ENCODE data around the gene OFD1.
A peak's percentile ranks its signal among the peaks of the same experiment; 100 is the strongest.

The OFD1 gene

GRCh38 chrX:13791145-13791544 is 56.6 kb downstream of the OFD1 start:
- no peaks in the 10 kb centered on the region for H3K36me3 ChIP-seq (ENCODE audit: control insufficient read depth, insufficient read depth, low read length)
- H3K27me3 ChIP-seq (ENCODE audit: control insufficient read depth, insufficient read depth, low read length): no peaks in the 10 kb centered on the region
- no peaks in the 10 kb centered on the region; the same call in 1 of the 2 replicates for H3K4me1 ChIP-seq (ENCODE audit: control insufficient read depth, insufficient read depth, low read length)
- no peak overlapping the region for H3K4me3 ChIP-seq (ENCODE audit: low read length)
- H3K9me3 ChIP-seq (ENCODE audit: control insufficient read depth, insufficient read depth, low read length): no peaks in the 10 kb centered on the region
- H3K27ac ChIP-seq (ENCODE audit: low read length): no peak overlapping the region
- no CpG with 5 or more reads among the region's 2 CpGs for WGBS (ENCODE audit: insufficient coverage, insufficient read length)
- no peak for DNase-seq (ENCODE audit: low read depth, low spot score)

GRCh38 chrX:13791559-13791958 is 57.0 kb downstream of the OFD1 start:
- no peaks in the 10 kb centered on the region for H3K27me3 ChIP-seq (ENCODE audit: control insufficient read depth, insufficient read depth, low read length)
- no peak for DNase-seq (ENCODE audit: low read depth, low spot score)
- WGBS (ENCODE audit: insufficient coverage, insufficient read length): no CpG with 5 or more reads among the region's 2 CpGs
- no peaks in the 10 kb centered on the region; the same call in 1 of the 2 replicates for H3K4me1 ChIP-seq (ENCODE audit: control insufficient read depth, insufficient read depth, low read length)
- H3K4me3 ChIP-seq (ENCODE audit: low read length): no peak overlapping the region
- H3K36me3 ChIP-seq (ENCODE audit: control insufficient read depth, insufficient read depth, low read length): no peaks in the 10 kb centered on the region
- H3K9me3 ChIP-seq (ENCODE audit: control insufficient read depth, insufficient read depth, low read length): no peaks in the 10 kb centered on the region
- no peak overlapping the region for H3K27ac ChIP-seq (ENCODE audit: low read length)

GRCh38 chrX:13793897-13794296 is 59.3 kb downstream of the OFD1 start:
- no CpG with 5 or more reads among the region's 2 CpGs for WGBS (ENCODE audit: insufficient coverage, insufficient read length)
- Histone ChIP-seq H3K9me3 (ENCODE audit: control insufficient read depth, insufficient read depth, low read length) (no peaks in the 10 kb centered on the region), H3K27ac (ENCODE audit: low read length) (no peak overlapping the region), H3K36me3 (ENCODE audit: control insufficient read depth, insufficient read depth, low read length) (no peaks in the 10 kb centered on the region), H3K4me3 (ENCODE audit: low read length) (no peak overlapping the region), H3K4me1 (ENCODE audit: control insufficient read depth, insufficient read depth, low read length) (no peaks in the 10 kb centered on the region; the same call in 1 of the 2 replicates), H3K27me3 (ENCODE audit: control insufficient read depth, insufficient read depth, low read length) (no peaks in the 10 kb centered on the region)
- DNase-seq (ENCODE audit: low read depth, low spot score): no peak

- H3K9me3 ChIP-seq (ENCODE audit: control insufficient read depth, insufficient read depth, low read length): no peaks in the 10 kb centered on the region
Observed at GRCh38 chrX:13794417-13794816, 59.9 kb downstream of the OFD1 start.

GRCh38 chrX:13797512-13797911 is 63.0 kb downstream of the OFD1 start:
- WGBS (ENCODE audit: insufficient coverage, insufficient read length): no CpG with 5 or more reads among the region's 4 CpGs
- Histone ChIP-seq H3K36me3 (ENCODE audit: control insufficient read depth, insufficient read depth, low read length) (no peaks in the 10 kb centered on the region), H3K4me1 (ENCODE audit: control insufficient read depth, insufficient read depth, low read length) (no peaks in the 10 kb centered on the region), H3K4me3 (ENCODE audit: low read length) (no peak overlapping the region), H3K27me3 (ENCODE audit: control insufficient read depth, insufficient read depth, low read length) (no peaks in the 10 kb centered on the region), H3K9me3 (ENCODE audit: control insufficient read depth, insufficient read depth, low read length) (no peaks in the 10 kb centered on the region), H3K27ac (ENCODE audit: low read length) (no peak overlapping the region)
- DNase-seq (ENCODE audit: low read depth, low spot score): no peak

More at GRCh38 chrX:13794417-13794816, 59.9 kb downstream of the OFD1 start:
- Histone ChIP-seq H3K36me3 (ENCODE audit: control insufficient read depth, insufficient read depth, low read length) (no peaks in the 10 kb centered on the region), H3K27me3 (ENCODE audit: control insufficient read depth, insufficient read depth, low read length) (no peaks in the 10 kb centered on the region), H3K4me3 (ENCODE audit: low read length) (no peak overlapping the region), H3K4me1 (ENCODE audit: control insufficient read depth, insufficient read depth, low read length) (no peaks in the 10 kb centered on the region; the same call in 1 of the 2 replicates), H3K27ac (ENCODE audit: low read length) (no peak overlapping the region)
- no peak for DNase-seq (ENCODE audit: low read depth, low spot score)
- WGBS (ENCODE audit: insufficient coverage, insufficient read length): no CpG with 5 or more reads among the region's 10 CpGs

- no peak for DNase-seq (ENCODE audit: low read depth, low spot score)
- Histone ChIP-seq H3K4me3 (ENCODE audit: low read length) (no peak overlapping the region), H3K27ac (ENCODE audit: low read length) (no peak overlapping the region), H3K36me3 (ENCODE audit: control insufficient read depth, insufficient read depth, low read length) (no peaks in the 10 kb centered on the region), H3K4me1 (ENCODE audit: control insufficient read depth, insufficient read depth, low read length) (no peaks in the 10 kb centered on the region), H3K9me3 (ENCODE audit: control insufficient read depth, insufficient read depth, low read length) (no peaks in the 10 kb centered on the region), H3K27me3 (ENCODE audit: control insufficient read depth, insufficient read depth, low read length) (no peaks in the 10 kb centered on the region)
- WGBS (ENCODE audit: insufficient coverage, insufficient read length): no CpG with 5 or more reads among the region's 4 CpGs
Observed at GRCh38 chrX:13798184-13798583, 63.6 kb downstream of the OFD1 start.

- no peak overlapping the region for H3K27ac ChIP-seq (ENCODE audit: low read length)
- no peak overlapping the region for H3K4me3 ChIP-seq (ENCODE audit: low read length)
- H3K27me3 ChIP-seq (ENCODE audit: control insufficient read depth, insufficient read depth, low read length): no peaks in the 10 kb centered on the region
- WGBS (ENCODE audit: insufficient coverage, insufficient read length): no CpG with 5 or more reads among the region's 6 CpGs
- peak; percentile 7 for DNase-seq (ENCODE audit: low read depth, low spot score)
- peaks cover 2% of the 10 kb centered on the region; the same call in 1 of the 2 replicates for H3K4me1 ChIP-seq (ENCODE audit: control insufficient read depth, insufficient read depth, low read length)
- no peaks in the 10 kb centered on the region for H3K36me3 ChIP-seq (ENCODE audit: control insufficient read depth, insufficient read depth, low read length)
- no peaks in the 10 kb centered on the region for H3K9me3 ChIP-seq (ENCODE audit: control insufficient read depth, insufficient read depth, low read length)
Observed at GRCh38 chrX:13803116-13803515, 68.6 kb downstream of the OFD1 start.

- H3K27me3 ChIP-seq (ENCODE audit: control insufficient read depth, insufficient read depth, low read length): no peaks in the 10 kb centered on the region
- H3K4me3 ChIP-seq (ENCODE audit: low read length): no peak overlapping the region
- WGBS (ENCODE audit: insufficient coverage, insufficient read length): no CpG with 5 or more reads among the region's 2 CpGs
- no peak overlapping the region for H3K27ac ChIP-seq (ENCODE audit: low read length)
- no peaks in the 10 kb centered on the region for H3K36me3 ChIP-seq (ENCODE audit: control insufficient read depth, insufficient read depth, low read length)
- H3K4me1 ChIP-seq (ENCODE audit: control insufficient read depth, insufficient read depth, low read length): peaks cover 2% of the 10 kb centered on the region; the same call in 1 of the 2 replicates
- no peak for DNase-seq (ENCODE audit: low read depth, low spot score)
- no peaks in the 10 kb centered on the region for H3K9me3 ChIP-seq (ENCODE audit: control insufficient read depth, insufficient read depth, low read length)
Observed at GRCh38 chrX:13805241-13805640, 70.7 kb downstream of the OFD1 start.

GRCh38 chrX:13808293-13808692 is 73.7 kb downstream of the OFD1 start:
- H3K4me3 ChIP-seq (ENCODE audit: low read length): no peak overlapping the region
- no peak for DNase-seq (ENCODE audit: low read depth, low spot score)
- no peak overlapping the region for H3K27ac ChIP-seq (ENCODE audit: low read length)
- no peaks in the 10 kb centered on the region for H3K36me3 ChIP-seq (ENCODE audit: control insufficient read depth, insufficient read depth, low read length)
- no peaks in the 10 kb centered on the region for H3K27me3 ChIP-seq (ENCODE audit: control insufficient read depth, insufficient read depth, low read length)
- peaks cover 2% of the 10 kb centered on the region; the same call in 1 of the 2 replicates for H3K4me1 ChIP-seq (ENCODE audit: control insufficient read depth, insufficient read depth, low read length)
- no peaks in the 10 kb centered on the region for H3K9me3 ChIP-seq (ENCODE audit: control insufficient read depth, insufficient read depth, low read length)
- WGBS (ENCODE audit: insufficient coverage, insufficient read length): no CpG with 5 or more reads among the region's 4 CpGs

- Histone ChIP-seq H3K27ac (ENCODE audit: low read length) (no peak overlapping the region), H3K36me3 (ENCODE audit: control insufficient read depth, insufficient read depth, low read length) (no peaks in the 10 kb centered on the region), H3K4me1 (ENCODE audit: control insufficient read depth, insufficient read depth, low read length) (no peaks in the 10 kb centered on the region; the same call in 1 of the 2 replicates), H3K4me3 (ENCODE audit: low read length) (no peak overlapping the region), H3K9me3 (ENCODE audit: control insufficient read depth, insufficient read depth, low read length) (no peaks in the 10 kb centered on the region), H3K27me3 (ENCODE audit: control insufficient read depth, insufficient read depth, low read length) (no peaks in the 10 kb centered on the region)
- DNase-seq (ENCODE audit: low read depth, low spot score): no peak
Observed at GRCh38 chrX:13808865-13809264, 74.3 kb downstream of the OFD1 start.

- H3K27me3 ChIP-seq (ENCODE audit: control insufficient read depth, insufficient read depth, low read length): no peaks in the 10 kb centered on the region
- no peaks in the 10 kb centered on the region for H3K4me1 ChIP-seq (ENCODE audit: control insufficient read depth, insufficient read depth, low read length)
Observed at GRCh38 chrX:13815664-13816063, 81.1 kb downstream of the OFD1 start.

More at GRCh38 chrX:13815664-13816063, 81.1 kb downstream of the OFD1 start:
- H3K27ac ChIP-seq (ENCODE audit: low read length): no peak overlapping the region
- H3K9me3 ChIP-seq (ENCODE audit: control insufficient read depth, insufficient read depth, low read length): no peaks in the 10 kb centered on the region
- no peak overlapping the region for H3K4me3 ChIP-seq (ENCODE audit: low read length)
- no CpG with 5 or more reads among the region's 7 CpGs for WGBS (ENCODE audit: insufficient coverage, insufficient read length)
- no peaks in the 10 kb centered on the region for H3K36me3 ChIP-seq (ENCODE audit: control insufficient read depth, insufficient read depth, low read length)
- no peak for DNase-seq (ENCODE audit: low read depth, low spot score)
